Measurements from ENCODE around the gene ENO4. TPM values are rescaled to one million over a fixed set of nuclear protein-coding genes. Genes with fewer than 3 reads are reported as not detected.

Gene ENO4
- total and polyA plus RNA-seq, 9 of the 15 experiments (the other 6 are each of a cell fraction or from before 2014, with no cell fraction given) = 0.07 TPM; not detected in 8

DNA sequence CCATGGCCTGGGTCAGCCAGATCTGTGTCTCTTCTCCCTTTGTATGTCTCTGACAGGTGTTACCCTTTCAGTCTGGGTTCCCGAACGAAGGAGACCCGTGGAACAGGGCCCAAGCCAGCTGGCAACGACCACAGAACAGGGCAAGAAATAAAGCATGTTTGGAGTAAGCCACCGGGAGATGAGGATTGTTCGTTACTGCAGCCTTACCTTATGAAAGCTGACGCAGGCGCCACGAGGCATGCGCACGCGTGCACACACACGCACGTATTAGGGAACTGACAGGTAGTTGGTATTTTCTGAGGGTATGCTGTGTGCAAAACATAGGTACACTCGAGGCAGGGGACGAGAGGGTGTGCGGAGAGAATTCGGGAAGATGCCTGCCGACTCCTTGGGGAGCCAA lies 46.4 kb upstream of the ENO4 start:
- Histone ChIP-seq H3K36me3 (ENCODE audit: control insufficient read depth, insufficient read depth, low read length) (no peaks in the 10 kb centered on the region), H2AFZ (ENCODE audit: low read depth, low read length) (no peak overlapping the region), H3K4me2 (ENCODE audit: insufficient read depth, low read length) (no peak overlapping the region), H3K4me3 (no peak overlapping the region), H3K9ac (ENCODE audit: insufficient read depth in 1 of 2, low read depth in 2 of 2, low read length in 2 of 2) (no peak overlapping the region), H3K9me3 (replicated peaks; ENCODE audit: control insufficient read depth, insufficient read depth, low read depth, low read length) (no peaks in the 10 kb centered on the region), H3K4me1 (replicated peaks in 1 of 2; ENCODE audit: control insufficient read depth in 2 of 2, insufficient read depth in 2 of 2, low read length in 2 of 2) (no peaks in the 10 kb centered on the region), H3K79me2 (ENCODE audit: control insufficient read depth, insufficient read depth, low read length) (no peaks in the 10 kb centered on the region), H3K27ac (ENCODE audit: extremely low read depth, low read depth, low read length) (no peak overlapping the region), H3K27me3 (ENCODE audit: control insufficient read depth in 2 of 2, insufficient read depth in 2 of 2, low read length in 2 of 2) (peaks cover 0 to 37% of the 10 kb centered on the region in 2 experiments; a peak in 2 of 5 replicates), H4K20me1 (replicated peaks; ENCODE audit: control insufficient read depth, insufficient read depth, low read length) (no peaks in the 10 kb centered on the region), H3K9me1 (ENCODE audit: control insufficient read depth, insufficient read depth, low read length) (no peaks in the 10 kb centered on the region)
- no peak for ATAC-seq
- intact Hi-C loops (cut with micrococcal nuclease) = no loop called here
- DNase-seq (ENCODE audit: extremely low read depth in 1 of 4, low spot score in 3 of 4) = no peak
- ChIA-PET POLR2A (interaction anchor here (1.7 kb wide), 1 partner anchor 15 kb away, joined by 3 read pairs; no protein-coding TSS in a partner anchor), CTCF (ENCODE audit: low intra/inter-chr PET ratio) (interaction anchor here (0.6 kb wide), 1 partner anchor 14 kb away, joined by 3 read pairs; no protein-coding TSS in a partner anchor)
- in situ Hi-C loops (cut with MboI) = no loop called here
- TF ChIP-seq, protein P1, sequence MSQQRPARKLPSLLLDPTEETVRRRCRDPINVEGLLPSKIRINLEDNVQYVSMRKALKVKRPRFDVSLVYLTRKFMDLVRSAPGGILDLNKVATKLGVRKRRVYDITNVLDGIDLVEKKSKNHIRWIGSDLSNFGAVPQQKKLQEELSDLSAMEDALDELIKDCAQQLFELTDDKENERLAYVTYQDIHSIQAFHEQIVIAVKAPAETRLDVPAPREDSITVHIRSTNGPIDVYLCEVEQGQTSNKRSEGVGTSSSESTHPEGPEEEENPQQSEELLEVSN (IDR thresholded peaks at IDR 0.05; ENCODE audit: borderline replicate concordance in 1 of 2, extremely low read depth in 1 of 2, insufficient read depth in 1 of 2, insufficient read length in 1 of 2, low read depth in 1 of 2, low read length in 1 of 2, poor library complexity in 1 of 2, severe bottlenecking in 1 of 2) = no peak
- TF ChIP-seq PTRF (tag; IDR thresholded peaks at IDR 0.05) (no peak), HLTF (IDR thresholded peaks at IDR 0.05) (no peak)
- TF ChIP-seq, protein P2, sequence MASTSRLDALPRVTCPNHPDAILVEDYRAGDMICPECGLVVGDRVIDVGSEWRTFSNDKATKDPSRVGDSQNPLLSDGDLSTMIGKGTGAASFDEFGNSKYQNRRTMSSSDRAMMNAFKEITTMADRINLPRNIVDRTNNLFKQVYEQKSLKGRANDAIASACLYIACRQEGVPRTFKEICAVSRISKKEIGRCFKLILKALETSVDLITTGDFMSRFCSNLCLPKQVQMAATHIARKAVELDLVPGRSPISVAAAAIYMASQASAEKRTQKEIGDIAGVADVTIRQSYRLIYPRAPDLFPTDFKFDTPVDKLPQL (IDR thresholded peaks at IDR 0.05; ENCODE audit: extremely low read depth, insufficient read length) = no peak
- WGBS (ENCODE audit: insufficient coverage, low coverage, missing lambda C conversion rate) = 2% methylated on average over 16 of the region's 19 CpGs
- no TSS peak for BruUV-seq (replicated peaks)
- no peak for FAIRE-seq
